Measurements from ENCODE around the gene KRTAP13-1. TPM values are rescaled to one million over a fixed set of nuclear protein-coding genes. Genes with fewer than 3 reads are reported as not detected.

KRTAP13-1 gene
- total RNA-seq, 1 experiment from 2014 or later: not detected

GRCh38 chr21:30437010-30437565 is 41.3 kb downstream of the KRTAP13-1 start:
- intact Hi-C loops (cut with micrococcal nuclease; ENCODE audit: unreplicated experiment): loop anchor here (10.0 kb wide), 1 partner anchor 392 kb away; no protein-coding TSS in a partner anchor
- POLR2A ChIA-PET (ENCODE audit: unreplicated experiment): no interaction called here
- H4K20me1 ChIP-seq (ENCODE audit: insufficient read depth): no peaks in the 10 kb centered on the region
- H3K9me2 ChIP-seq (ENCODE audit: insufficient read depth): no peaks in the 10 kb centered on the region
- H3F3A ChIP-seq (ENCODE audit: insufficient read depth, low read depth): no peaks in the 10 kb centered on the region
- no peak overlapping the region for H3K27ac ChIP-seq
- no peaks in the 10 kb centered on the region for H3K79me2 ChIP-seq (ENCODE audit: low read depth)
- no peak overlapping the region for H3K4me2 ChIP-seq
- H3K9me3 ChIP-seq (ENCODE audit: insufficient read depth, low read depth): no peaks in the 10 kb centered on the region
- no TSS peak for BruUV-seq (replicated peaks)
- no peaks in the 10 kb centered on the region for H3K36me3 ChIP-seq (ENCODE audit: low read depth)
- no peak for DNase-seq
- no peak overlapping the region for H3K4me3 ChIP-seq
- H3K27me3 ChIP-seq (ENCODE audit: insufficient read depth, low read depth): no peaks in the 10 kb centered on the region
- no peak for TF ChIP-seq CTCF (conservative IDR thresholded peaks at IDR 0.05)
- no peak for TF ChIP-seq EZH2 (IDR thresholded peaks at IDR 0.05; ENCODE audit: low read depth)
- no peak overlapping the region for H2AFZ ChIP-seq
- CTCF ChIA-PET: no interaction called here
- no peaks in the 10 kb centered on the region for H3K4me1 ChIP-seq (replicated peaks; ENCODE audit: insufficient read depth)

GRCh38 chr21:30439975-30440374 is 44.1 kb downstream of the KRTAP13-1 start, which contains the start of gene KRTAP15-1:
Gene KRTAP15-1, plus strand, starts transcription at chr21:30440275. Its CDS starts 53 bp downstream, at chr21:30440328.
- Histone ChIP-seq H3F3A (ENCODE audit: insufficient read depth, low read depth) (no peaks in the 10 kb centered on the region), H3K4me2 (no peak within 1 kb of the TSS), H2AFZ (no peak within 1 kb of the TSS), H3K9me2 (ENCODE audit: insufficient read depth) (no peaks in the 10 kb centered on the region), H3K36me3 (ENCODE audit: low read depth) (no peaks in the 10 kb centered on the region), H3K9me3 (ENCODE audit: insufficient read depth, low read depth) (no peaks in the 10 kb centered on the region), H3K27me3 (ENCODE audit: insufficient read depth, low read depth) (no peaks in the 10 kb centered on the region), H3K27ac (no peak within 1 kb of the TSS), H3K79me2 (ENCODE audit: low read depth) (no peaks in the 10 kb centered on the region), H4K20me1 (ENCODE audit: insufficient read depth) (no peaks in the 10 kb centered on the region), H3K4me1 (replicated peaks; ENCODE audit: insufficient read depth) (no peaks in the 10 kb centered on the region), H3K4me3 (no peak within 1 kb of the TSS)
- intact Hi-C loops (cut with micrococcal nuclease; ENCODE audit: unreplicated experiment): loop anchor here (10.0 kb wide), 1 partner anchor 395 kb away; no protein-coding TSS in a partner anchor
- POLR2A ChIA-PET (ENCODE audit: unreplicated experiment): no interaction called here
- DNase-seq: no peak
- CTCF ChIA-PET: no interaction called here
- no TSS peak for BruUV-seq (replicated peaks)
- TF ChIP-seq EZH2 (IDR thresholded peaks at IDR 0.05; ENCODE audit: low read depth): no peak
- TF ChIP-seq CTCF (conservative IDR thresholded peaks at IDR 0.05): no peak

GRCh38 chr21:30443226-30443625 is 47.4 kb downstream of the KRTAP13-1 start:
- ChIA-PET CTCF (no interaction called here), POLR2A (ENCODE audit: unreplicated experiment) (no interaction called here)
- no peaks in the 10 kb centered on the region for H4K20me1 ChIP-seq (ENCODE audit: insufficient read depth)
- no TSS peak for BruUV-seq (replicated peaks)
- no peak overlapping the region for H3K4me2 ChIP-seq
- no peaks in the 10 kb centered on the region for H3K36me3 ChIP-seq (ENCODE audit: low read depth)
- TF ChIP-seq EZH2 (IDR thresholded peaks at IDR 0.05; ENCODE audit: low read depth) (no peak), CTCF (conservative IDR thresholded peaks at IDR 0.05) (no peak)
- H3K27me3 ChIP-seq (ENCODE audit: insufficient read depth, low read depth): no peaks in the 10 kb centered on the region
- no peaks in the 10 kb centered on the region for H3K9me3 ChIP-seq (ENCODE audit: insufficient read depth, low read depth)
- H3F3A ChIP-seq (ENCODE audit: insufficient read depth, low read depth): no peaks in the 10 kb centered on the region
- no peak overlapping the region for H2AFZ ChIP-seq
- H3K27ac ChIP-seq: no peak overlapping the region
- no peaks in the 10 kb centered on the region for H3K79me2 ChIP-seq (ENCODE audit: low read depth)
- H3K9me2 ChIP-seq (ENCODE audit: insufficient read depth): no peaks in the 10 kb centered on the region
- DNase-seq: no peak
- H3K4me3 ChIP-seq: no peak overlapping the region
- intact Hi-C loops (cut with micrococcal nuclease; ENCODE audit: unreplicated experiment): no loop called here
- H3K4me1 ChIP-seq (replicated peaks; ENCODE audit: insufficient read depth): no peaks in the 10 kb centered on the region
